Measurements from ENCODE around the gene SCUBE3.

Gene SCUBE3

DNA sequence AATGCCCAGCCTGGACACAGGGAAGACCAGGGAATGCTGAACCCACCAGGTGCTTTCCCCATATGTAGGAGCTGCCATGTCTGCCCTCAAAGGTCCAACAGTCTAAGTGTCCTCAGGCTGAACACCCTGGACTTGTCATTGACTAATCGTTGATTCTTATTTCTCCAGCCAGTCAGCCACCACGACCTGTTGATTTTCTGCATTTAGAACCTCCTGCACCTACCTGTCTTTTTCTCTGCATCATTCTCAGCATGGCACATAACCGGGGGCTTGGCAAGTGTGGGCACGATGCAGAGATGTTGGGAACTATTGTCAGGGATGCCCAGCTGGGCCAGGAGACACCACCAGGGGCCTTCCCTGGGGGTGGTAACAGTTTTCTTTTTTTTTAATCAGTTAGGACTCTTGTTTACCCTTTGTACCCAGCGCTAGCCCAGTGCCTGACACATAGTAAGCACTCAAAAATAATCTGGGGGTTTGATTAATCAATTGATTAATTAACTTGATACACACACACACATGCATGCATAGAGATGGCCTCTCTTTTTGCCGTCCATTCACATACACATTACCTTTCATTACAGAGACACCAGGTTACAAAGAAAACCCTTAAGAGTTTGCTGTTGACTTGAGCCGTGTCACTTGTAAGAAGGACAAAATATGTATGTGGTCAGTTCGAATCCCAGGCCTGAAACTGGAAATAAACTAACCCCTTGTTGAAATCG, 29.0 kb upstream of the SCUBE3 start:
- POLR2A ChIA-PET = no interaction called here
- CTCF ChIA-PET = interaction anchor here (0.9 to 4.1 kb wide), 3 partner anchors 12 to 21 kb away, joined by 3 to 23 read pairs (median 3); no protein-coding TSS in a partner anchor
- TF ChIP-seq, protein P1, sequence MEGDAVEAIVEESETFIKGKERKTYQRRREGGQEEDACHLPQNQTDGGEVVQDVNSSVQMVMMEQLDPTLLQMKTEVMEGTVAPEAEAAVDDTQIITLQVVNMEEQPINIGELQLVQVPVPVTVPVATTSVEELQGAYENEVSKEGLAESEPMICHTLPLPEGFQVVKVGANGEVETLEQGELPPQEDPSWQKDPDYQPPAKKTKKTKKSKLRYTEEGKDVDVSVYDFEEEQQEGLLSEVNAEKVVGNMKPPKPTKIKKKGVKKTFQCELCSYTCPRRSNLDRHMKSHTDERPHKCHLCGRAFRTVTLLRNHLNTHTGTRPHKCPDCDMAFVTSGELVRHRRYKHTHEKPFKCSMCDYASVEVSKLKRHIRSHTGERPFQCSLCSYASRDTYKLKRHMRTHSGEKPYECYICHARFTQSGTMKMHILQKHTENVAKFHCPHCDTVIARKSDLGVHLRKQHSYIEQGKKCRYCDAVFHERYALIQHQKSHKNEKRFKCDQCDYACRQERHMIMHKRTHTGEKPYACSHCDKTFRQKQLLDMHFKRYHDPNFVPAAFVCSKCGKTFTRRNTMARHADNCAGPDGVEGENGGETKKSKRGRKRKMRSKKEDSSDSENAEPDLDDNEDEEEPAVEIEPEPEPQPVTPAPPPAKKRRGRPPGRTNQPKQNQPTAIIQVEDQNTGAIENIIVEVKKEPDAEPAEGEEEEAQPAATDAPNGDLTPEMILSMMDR (IDR thresholded peaks at IDR 0.05; ENCODE audit: control extremely low read depth, extremely low read depth, low read depth, missing control alignments) = no peak
- DNase-seq (ENCODE audit: extremely low spot score) = no peak

DNA sequence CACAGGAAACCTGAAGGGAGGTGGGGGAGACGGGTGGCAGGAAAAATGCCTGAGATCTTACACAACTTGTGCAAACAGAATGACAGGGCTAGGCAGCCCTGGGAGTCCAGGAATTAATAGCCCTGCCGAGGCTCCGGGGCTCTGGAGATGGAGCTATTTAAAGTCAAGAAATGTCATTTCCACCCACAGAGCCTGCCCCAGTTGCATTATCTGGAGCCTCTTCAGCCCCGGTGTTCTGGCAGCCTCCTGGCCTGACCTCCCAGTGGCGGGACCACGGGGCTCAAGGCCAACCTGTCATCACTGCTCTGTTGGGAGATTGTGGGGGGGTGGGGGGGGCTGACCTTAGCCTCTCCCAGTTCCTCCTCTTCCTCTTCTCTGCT, 28.5 kb upstream of the SCUBE3 start:
- ChIA-PET POLR2A (interaction anchor here (0.6 kb wide), 1 partner anchor 156 kb away, joined by 8 read pairs; no protein-coding TSS in a partner anchor), CTCF (interaction anchor here (1.1 to 4.1 kb wide), 2 partner anchors 20 to 989 kb away, joined by 3 to 23 read pairs; no protein-coding TSS in a partner anchor)
- TF ChIP-seq, protein P1 (IDR thresholded peaks at IDR 0.05; ENCODE audit: control extremely low read depth, extremely low read depth, low read depth, missing control alignments) = no peak
- no peak for DNase-seq (ENCODE audit: extremely low spot score)

DNA sequence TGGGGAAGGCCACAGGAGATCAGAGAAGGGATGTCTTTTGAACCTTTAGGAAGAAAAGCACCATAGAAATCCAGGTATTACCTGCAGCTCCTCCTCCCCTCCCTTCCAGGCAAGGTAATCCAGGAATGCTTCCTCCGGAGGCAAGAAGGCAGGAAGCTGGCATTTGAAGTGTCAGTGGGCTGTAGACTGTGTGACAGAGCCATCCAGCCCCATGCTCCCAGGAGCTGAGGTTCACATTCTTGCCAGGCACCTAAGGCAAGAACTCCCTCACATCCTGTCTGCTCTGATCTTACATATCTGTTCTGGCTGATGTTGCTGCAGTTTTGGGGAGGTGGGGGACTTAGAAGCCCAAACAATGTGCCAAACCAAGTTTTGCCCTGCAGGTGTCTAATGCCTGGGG, 27.8 kb upstream of the SCUBE3 start:
- CTCF ChIA-PET = interaction anchor here (1.1 to 4.1 kb wide), 4 partner anchors 19 to 990 kb away, joined by 3 to 23 read pairs (median 3); no protein-coding TSS in a partner anchor
- DNase-seq (ENCODE audit: extremely low spot score) = no peak
- TF ChIP-seq, protein P1 (IDR thresholded peaks at IDR 0.05; ENCODE audit: control extremely low read depth, extremely low read depth, low read depth, missing control alignments) = no peak
- POLR2A ChIA-PET = no interaction called here

DNA sequence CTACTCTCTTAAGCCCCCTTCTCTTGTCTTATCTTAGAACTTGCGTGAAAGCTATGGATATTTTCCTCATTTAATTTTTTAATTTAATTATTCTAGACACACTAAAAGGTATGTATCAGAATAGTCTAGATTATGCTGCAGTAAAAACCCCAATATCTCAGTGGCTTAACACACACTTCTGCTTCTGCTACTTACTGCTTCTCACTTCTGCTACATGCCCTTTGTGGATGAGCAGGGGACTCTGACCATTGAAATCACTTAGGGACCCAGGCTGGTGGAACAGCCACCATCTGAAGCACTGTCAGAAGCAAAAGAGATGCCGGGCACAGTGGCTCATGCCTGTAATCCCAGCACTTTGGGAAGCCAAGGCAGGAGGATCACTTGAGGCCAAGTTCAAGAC, 27.2 kb upstream of the SCUBE3 start:
- TF ChIP-seq, protein P1 (IDR thresholded peaks at IDR 0.05; ENCODE audit: control extremely low read depth, extremely low read depth, low read depth, missing control alignments) = no peak
- ChIA-PET POLR2A (no interaction called here), CTCF (interaction anchor here (1.1 to 4.1 kb wide), 4 partner anchors 19 to 991 kb away, joined by 3 to 23 read pairs (median 3); no protein-coding TSS in a partner anchor)
- no peak for DNase-seq (ENCODE audit: extremely low spot score)

DNA sequence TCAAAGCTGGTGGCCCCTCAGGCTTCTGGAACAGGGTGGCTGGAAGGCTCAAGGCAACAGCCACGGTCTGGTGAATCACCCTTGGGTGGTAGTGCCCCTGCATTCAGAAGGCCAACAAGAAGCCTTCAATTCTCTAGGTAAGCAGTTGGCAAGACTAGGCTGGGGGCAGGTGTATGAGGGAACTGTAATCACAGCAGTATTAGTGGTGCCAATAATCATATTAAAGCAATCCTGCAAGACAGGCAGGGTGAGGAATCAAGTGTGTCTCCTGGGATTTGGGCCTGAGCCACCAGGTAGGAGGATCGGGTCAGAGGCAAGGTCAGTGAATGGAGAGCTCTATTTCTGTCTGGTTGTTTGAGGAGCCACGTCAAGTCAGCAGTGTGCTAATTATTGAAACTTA, 24.9 kb upstream of the SCUBE3 start:
- ChIA-PET CTCF (interaction anchor here (1.0 to 4.1 kb wide), 4 partner anchors 10 to 18 kb away, joined by 3 to 23 read pairs (median 6); no protein-coding TSS in a partner anchor), POLR2A (no interaction called here)
- TF ChIP-seq, protein P1 (IDR thresholded peaks at IDR 0.05; ENCODE audit: control extremely low read depth, extremely low read depth, low read depth, missing control alignments) = no peak
- no peak for DNase-seq (ENCODE audit: extremely low spot score)

DNA sequence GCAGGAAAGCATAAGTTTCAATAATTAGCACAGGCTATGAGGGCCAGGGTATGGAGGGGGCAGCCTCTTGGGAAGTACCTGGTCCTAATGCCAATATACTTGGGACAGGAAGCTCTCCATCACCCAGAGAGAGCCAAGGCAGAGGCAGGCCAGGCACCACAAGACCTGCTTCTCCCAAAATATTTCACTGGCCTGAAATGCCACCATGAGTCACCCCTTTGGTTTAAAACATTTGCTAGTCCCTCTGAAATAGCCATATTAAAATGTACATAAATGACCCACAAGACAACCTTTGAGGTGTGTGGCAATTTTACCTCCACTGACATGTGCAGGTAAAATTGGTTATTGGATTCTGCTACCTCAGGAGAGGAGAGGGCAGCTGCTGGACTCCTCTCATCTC, 23.4 kb upstream of the SCUBE3 start:
- ChIA-PET CTCF (interaction anchor here (1.3 to 7.0 kb wide), 2 partner anchors 15 to 29 kb away, joined by 3 to 48 read pairs; no protein-coding TSS in a partner anchor), POLR2A (no interaction called here)

More for the DNA sequence above, 23.4 kb upstream of the SCUBE3 start:
- no peak for DNase-seq (ENCODE audit: extremely low spot score)
- TF ChIP-seq, protein P1 (IDR thresholded peaks at IDR 0.05; ENCODE audit: control extremely low read depth, extremely low read depth, low read depth, missing control alignments) = no peak

All from GM10248 (cell line).